ENCODE measurements around the gene MYLK2.
"Not testable (repeated sequence)": the region's sequence is repeated elsewhere in the genome, so short reads cannot be mapped to it uniquely, and the experiment has no call there.

MYLK2 gene

DNA sequence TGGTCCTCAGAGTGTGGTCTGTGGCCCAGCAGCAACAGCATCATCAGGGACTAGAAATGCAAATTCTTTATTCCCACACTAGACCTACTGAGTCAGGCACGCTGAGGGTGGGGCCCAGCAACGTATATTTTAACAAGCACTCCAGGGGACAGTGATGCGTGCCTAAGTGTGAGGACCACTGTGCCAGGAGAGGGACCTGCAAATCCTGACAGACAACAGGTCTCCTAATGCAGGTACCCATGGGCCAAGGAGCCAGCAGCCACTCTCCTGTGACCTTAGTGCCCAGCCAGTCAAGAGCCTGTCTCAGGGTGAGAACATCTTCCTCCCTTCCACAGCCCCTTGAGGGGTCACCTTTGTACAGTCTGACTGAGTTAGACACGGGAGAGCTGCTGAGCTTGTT is 8.0 kb upstream of the MYLK2 start:
- Histone ChIP-seq H3K36me3 (replicated peaks in 1 of 2; ENCODE audit: control insufficient read depth in 2 of 2, insufficient read depth in 2 of 2, low read length in 2 of 2) (peaks cover 5 to 25% of the 10 kb centered on the region in 2 donors), H3K4me3 (ENCODE audit: low read length in 2 of 2) (no peak overlapping the region), H2BK15ac (ENCODE audit: low read length) (no peak overlapping the region), H2BK5ac (ENCODE audit: low read length) (no peak overlapping the region), H2BK120ac (ENCODE audit: low read depth, low read length) (no peak overlapping the region), H3K4me2 (ENCODE audit: insufficient read depth, low read length, poor library complexity, severe bottlenecking) (no peak overlapping the region), H4K91ac (ENCODE audit: low read depth, low read length, poor library complexity) (no peak overlapping the region), H3K23ac (ENCODE audit: low read depth, low read length, poor library complexity) (no peak overlapping the region), H3K4me1 (ENCODE audit: control insufficient read depth in 2 of 2, insufficient read depth in 1 of 2, low read depth in 1 of 2, low read length in 2 of 2) (peaks cover 0 to 7% of the 10 kb centered on the region in 2 donors), H3K27me3 (ENCODE audit: control insufficient read depth in 3 of 3, insufficient read depth in 3 of 3, low read depth in 1 of 3, low read length in 3 of 3) (no peaks in the 10 kb centered on the region), H3K79me1 (ENCODE audit: low read depth, low read length) (no peaks in the 10 kb centered on the region), H2AFZ (ENCODE audit: low read length) (no peak overlapping the region), H3K27ac (replicated peaks; ENCODE audit: low read length) (no peak overlapping the region), H2BK12ac (ENCODE audit: low read length) (no peak overlapping the region), H2AK5ac (ENCODE audit: low read depth, low read length) (no peak overlapping the region), H3K4ac (ENCODE audit: low read length) (no peak overlapping the region), H4K8ac (ENCODE audit: low read depth, low read length) (no peak overlapping the region), H3K9me3 (replicated peaks in 1 of 2; ENCODE audit: control insufficient read depth in 2 of 2, insufficient read depth in 1 of 2, low read depth in 1 of 2, low read length in 2 of 2) (no peaks in the 10 kb centered on the region), H3K14ac (ENCODE audit: low read length) (no peak overlapping the region), H3K9ac (ENCODE audit: low read depth, low read length, poor library complexity) (no peak overlapping the region), H3K18ac (ENCODE audit: low read length) (no peak overlapping the region)
- WGBS, 2 donors (ENCODE audit: extremely low coverage in 2 of 2, insufficient read length in 2 of 2, insufficient replicate concordance in 1 of 2): no CpG with 5 or more reads among the region's 4 CpGs
- no peak for DNase-seq (ENCODE audit: low spot score)

- no peak overlapping the region for H3K4me3 ChIP-seq (ENCODE audit: low read length in 2 of 2)
- H3K27ac ChIP-seq (replicated peaks; ENCODE audit: low read length): no peak overlapping the region
- H2BK120ac ChIP-seq (ENCODE audit: low read depth, low read length): no peak overlapping the region
- H3K36me3 ChIP-seq (replicated peaks in 1 of 2; ENCODE audit: control insufficient read depth in 2 of 2, insufficient read depth in 2 of 2, low read length in 2 of 2): peaks cover 5 to 17% of the 10 kb centered on the region in 2 donors
- no peak overlapping the region for H4K8ac ChIP-seq (ENCODE audit: low read depth, low read length)
- no peak overlapping the region for H2BK15ac ChIP-seq (ENCODE audit: low read length)
- no peaks in the 10 kb centered on the region for H3K9me3 ChIP-seq (replicated peaks in 1 of 2; ENCODE audit: control insufficient read depth in 2 of 2, insufficient read depth in 1 of 2, low read depth in 1 of 2, low read length in 2 of 2)
- no peak overlapping the region for H3K9ac ChIP-seq (ENCODE audit: low read depth, low read length, poor library complexity)
- no peak overlapping the region for H2BK12ac ChIP-seq (ENCODE audit: low read length)
- no peak for DNase-seq (ENCODE audit: low spot score)
- H3K4me1 ChIP-seq (ENCODE audit: control insufficient read depth in 2 of 2, insufficient read depth in 1 of 2, low read depth in 1 of 2, low read length in 2 of 2): peaks cover 0 to 7% of the 10 kb centered on the region in 2 donors
- WGBS, 2 donors (ENCODE audit: extremely low coverage in 2 of 2, insufficient read length in 2 of 2, insufficient replicate concordance in 1 of 2): no CpG with 5 or more reads among the region's 15 CpGs
- no peak overlapping the region for H2AK5ac ChIP-seq (ENCODE audit: low read depth, low read length)
- H3K79me1 ChIP-seq (ENCODE audit: low read depth, low read length): no peaks in the 10 kb centered on the region
- H3K4me2 ChIP-seq (ENCODE audit: insufficient read depth, low read length, poor library complexity, severe bottlenecking): no peak overlapping the region
- H3K23ac ChIP-seq (ENCODE audit: low read depth, low read length, poor library complexity): no peak overlapping the region
- H3K14ac ChIP-seq (ENCODE audit: low read length): no peak overlapping the region
- H4K91ac ChIP-seq (ENCODE audit: low read depth, low read length, poor library complexity): no peak overlapping the region
- no peak overlapping the region for H2AFZ ChIP-seq (ENCODE audit: low read length)
- H3K4ac ChIP-seq (ENCODE audit: low read length): no peak overlapping the region
- H3K18ac ChIP-seq (ENCODE audit: low read length): no peak overlapping the region
- no peaks in the 10 kb centered on the region for H3K27me3 ChIP-seq (ENCODE audit: control insufficient read depth in 3 of 3, insufficient read depth in 3 of 3, low read depth in 1 of 3, low read length in 3 of 3)
- H2BK5ac ChIP-seq (ENCODE audit: low read length): no peak overlapping the region
Observed at GRCh38 chr20:31811796-31812728, 7.1 kb upstream of the MYLK2 start.

DNA sequence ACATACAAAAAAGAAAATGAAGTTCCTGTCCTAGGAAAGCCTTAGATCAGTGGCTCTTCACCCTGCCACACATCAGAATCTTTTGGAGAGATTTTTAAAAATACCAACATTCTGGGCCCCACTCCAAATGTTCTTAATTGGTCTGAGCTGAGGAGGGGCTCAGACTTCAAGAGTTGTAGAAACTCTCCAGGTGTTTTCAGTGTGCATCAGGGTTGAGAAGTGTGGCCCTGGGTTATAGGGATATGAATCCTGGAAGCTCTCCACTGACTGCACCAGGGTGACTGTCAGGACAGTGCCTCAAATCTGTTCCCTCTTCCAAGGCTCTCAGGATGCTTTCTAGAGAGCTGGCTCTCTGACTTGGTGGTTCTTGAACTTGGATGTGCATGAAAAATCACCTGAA is 5.5 kb upstream of the MYLK2 start:
- Histone ChIP-seq H2AK5ac (ENCODE audit: low read depth, low read length) (no peak overlapping the region), H3K79me1 (ENCODE audit: low read depth, low read length) (no peaks in the 10 kb centered on the region), H3K4ac (ENCODE audit: low read length) (no peak overlapping the region)

DNA sequence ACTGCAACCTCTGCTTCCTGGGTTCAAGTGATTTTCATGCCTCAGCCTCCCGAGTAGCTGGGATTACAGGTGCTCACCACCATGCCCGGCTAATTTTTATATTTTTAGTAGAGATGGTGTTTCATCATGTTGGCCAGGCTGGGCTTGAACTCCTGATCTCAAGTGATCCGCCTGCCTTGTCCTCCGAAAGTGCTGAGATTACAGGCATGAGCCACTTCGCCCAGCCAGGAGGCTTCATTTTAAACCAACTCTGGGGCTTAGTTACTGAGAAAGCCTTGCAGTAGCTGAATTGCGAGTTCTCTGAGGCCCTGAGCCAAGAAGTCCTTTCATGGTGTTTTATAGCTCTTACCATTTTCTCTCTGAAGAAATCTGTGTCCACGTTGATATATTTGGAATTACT is 5.0 kb upstream of the MYLK2 start:
- H3K9ac ChIP-seq (ENCODE audit: low read depth, low read length, poor library complexity); H2BK15ac ChIP-seq (ENCODE audit: low read length); H3K4me3 ChIP-seq (ENCODE audit: low read length in 2 of 2); H3K79me1 ChIP-seq (ENCODE audit: low read depth, low read length); H3K4ac ChIP-seq (ENCODE audit: low read length); H4K8ac ChIP-seq (ENCODE audit: low read depth, low read length); H2AFZ ChIP-seq (ENCODE audit: low read length); H3K36me3 ChIP-seq (replicated peaks in 1 of 2; ENCODE audit: control insufficient read depth in 2 of 2, insufficient read depth in 2 of 2, low read length in 2 of 2); DNase-seq (ENCODE audit: low spot score); H3K14ac ChIP-seq (ENCODE audit: low read length); H2BK5ac ChIP-seq (ENCODE audit: low read length); H3K9me3 ChIP-seq (replicated peaks in 1 of 2; ENCODE audit: control insufficient read depth in 2 of 2, insufficient read depth in 1 of 2, low read depth in 1 of 2, low read length in 2 of 2); H4K91ac ChIP-seq (ENCODE audit: low read depth, low read length, poor library complexity); H3K27ac ChIP-seq (replicated peaks; ENCODE audit: low read length); H3K4me2 ChIP-seq (ENCODE audit: insufficient read depth, low read length, poor library complexity, severe bottlenecking); H2BK120ac ChIP-seq (ENCODE audit: low read depth, low read length); H3K18ac ChIP-seq (ENCODE audit: low read length); H3K4me1 ChIP-seq (ENCODE audit: control insufficient read depth in 2 of 2, insufficient read depth in 1 of 2, low read depth in 1 of 2, low read length in 2 of 2); H3K27me3 ChIP-seq (ENCODE audit: control insufficient read depth in 3 of 3, insufficient read depth in 3 of 3, low read depth in 1 of 3, low read length in 3 of 3); H3K23ac ChIP-seq (ENCODE audit: low read depth, low read length, poor library complexity); H2AK5ac ChIP-seq (ENCODE audit: low read depth, low read length); H2BK12ac ChIP-seq (ENCODE audit: low read length): not testable (repeated sequence)
- WGBS, 2 donors (ENCODE audit: extremely low coverage in 2 of 2, insufficient read length in 2 of 2, insufficient replicate concordance in 1 of 2): no CpG with 5 or more reads among the region's 7 CpGs

More for the DNA sequence above, 5.5 kb upstream of the MYLK2 start:
- Histone ChIP-seq H4K91ac (ENCODE audit: low read depth, low read length, poor library complexity) (no peak overlapping the region), H3K18ac (ENCODE audit: low read length) (no peak overlapping the region), H3K14ac (ENCODE audit: low read length) (no peak overlapping the region), H4K8ac (ENCODE audit: low read depth, low read length) (no peak overlapping the region), H2BK5ac (ENCODE audit: low read length) (no peak overlapping the region), H2AFZ (ENCODE audit: low read length) (no peak overlapping the region), H2BK12ac (ENCODE audit: low read length) (no peak overlapping the region), H3K9me3 (replicated peaks in 1 of 2; ENCODE audit: control insufficient read depth in 2 of 2, insufficient read depth in 1 of 2, low read depth in 1 of 2, low read length in 2 of 2) (no peaks in the 10 kb centered on the region), H2BK15ac (ENCODE audit: low read length) (no peak overlapping the region), H3K27ac (replicated peaks; ENCODE audit: low read length) (no peak overlapping the region), H3K9ac (ENCODE audit: low read depth, low read length, poor library complexity) (no peak overlapping the region), H2BK120ac (ENCODE audit: low read depth, low read length) (no peak overlapping the region), H3K27me3 (ENCODE audit: control insufficient read depth in 3 of 3, insufficient read depth in 3 of 3, low read depth in 1 of 3, low read length in 3 of 3) (no peaks in the 10 kb centered on the region), H3K4me2 (ENCODE audit: insufficient read depth, low read length, poor library complexity, severe bottlenecking) (no peak overlapping the region), H3K4me1 (ENCODE audit: control insufficient read depth in 2 of 2, insufficient read depth in 1 of 2, low read depth in 1 of 2, low read length in 2 of 2) (peaks cover 0 to 7% of the 10 kb centered on the region in 2 donors), H3K36me3 (replicated peaks in 1 of 2; ENCODE audit: control insufficient read depth in 2 of 2, insufficient read depth in 2 of 2, low read length in 2 of 2) (peaks cover 2 to 5% of the 10 kb centered on the region in 2 donors), H3K4me3 (ENCODE audit: low read length in 2 of 2) (no peak overlapping the region), H3K23ac (ENCODE audit: low read depth, low read length, poor library complexity) (no peak overlapping the region)
- no peak for DNase-seq (ENCODE audit: low spot score)

Measured in neuronal stem cell (in vitro differentiated cells).